Sigmoid colon (tissue), 7 donors: ENCODE data around the gene PCDHA10. TPM values are rescaled to one million over a fixed set of nuclear protein-coding genes. Genes with fewer than 3 reads are reported as not detected.

Experiments
- DNase-seq: peaks from one replicate; pipeline ENCODE4 v3.0.0-alpha.2; 2019
- H3K27ac ChIP-seq, 4 donors: fragments of 200-600 bp; sonication (generic); one replicate each; pipeline ENCODE4 v1.5.1; 2016 to 2019; ENCODE audit warnings: mild to moderate bottlenecking in 1 of 4
- H3K27me3 ChIP-seq, 3 donors: fragments of 200-600 bp; sonication (generic); one replicate each; pipeline ENCODE4 v1.5.1; 2019; ENCODE audit warnings: mild to moderate bottlenecking in 1 of 3
- H3K36me3 ChIP-seq, 4 donors: fragments of 200-600 bp; sonication (generic); one replicate each; pipeline ENCODE4 v1.5.1; 2016 to 2019
- H3K4me1 ChIP-seq, 4 donors: fragments of 200-600 bp; sonication (generic); one replicate each; pipeline ENCODE4 v1.5.1; 2017 to 2019
- H3K4me3 ChIP-seq, 4 donors: fragments of 200-600 bp; sonication (generic); one replicate each; pipeline ENCODE4 v1.5.1; 2017 to 2019; ENCODE audit warnings: mild to moderate bottlenecking in 2 of 4, moderate library complexity in 1 of 4
- H3K9me3 ChIP-seq, 4 donors: fragments of 200-600 bp in 3 of 4; sonication (generic) in 3 of 4; one replicate each; pipeline versions ENCODE4 v1.5.1 to v1.6.1; 2013 to 2019
- CTCF ChIP-seq, 4 experiments: fragments of 450-650 bp in 3 of 4; fragments of 200-600 bp in 1 of 4; IDR thresholded peaks; one replicate each; pipeline ENCODE4 v1.5.1; 2016 to 2019; ENCODE audit warnings: antibody characterized with exemption in 4 of 4, mild to moderate bottlenecking in 3 of 4, moderate library complexity in 2 of 4
- EP300 ChIP-seq, 4 donors: sonication (generic); formaldehyde crosslinking; IDR thresholded peaks; one replicate each; pipeline ENCODE4 v1.6.1; 2017; ENCODE audit warnings: antibody characterized with exemption in 4 of 4
- POLR2A ChIP-seq, 2 donors: fragments of 450-650 bp; IDR thresholded peaks; one replicate each; pipeline ENCODE4 v1.6.1; 2016; ENCODE audit warnings: antibody characterized with exemption in 2 of 2, mild to moderate bottlenecking in 2 of 2, moderate library complexity in 2 of 2
- POLR2AphosphoS5 ChIP-seq, 4 donors: sonication (generic); formaldehyde crosslinking; IDR thresholded peaks; one replicate each; pipeline ENCODE4 v1.6.1; 2017; ENCODE audit warnings: antibody characterized with exemption in 4 of 4
- WGBS, 2 donors: extraction: QIAGEN DNeasy Blood & Tissue Kit; methylation state at CpG; one replicate each; pipeline ENCODE4 v1.1.7; 2013; 5-methylcytosine and 5-hydroxymethylcytosine counted together
- intact Hi-C: fragments of 100-400 bp; cut with DNase I; formaldehyde crosslinking; loops from one replicate; pipeline ENCODE4 v1.15.1; 2023
- polyA plus RNA-seq, 3 donors: library from polyadenylated mRNA; stranded (reverse); fragments of 200-250 nt; gene quantifications; one replicate each; pipeline ENCODE4 v1.2.3, GENCODE V29; 2013
- total RNA-seq, 4 donors: library from RNA; depleted of rRNA; stranded (reverse); fragments of >200 nt; gene quantifications; one replicate each; pipeline ENCODE4 v1.1.0, GENCODE V29; 2016
- donor health status: healthy with polysubstance abuse.
- donor health status: Bipolar disorder and iron deficiency.
- donor health status: healthy.

The PCDHA10 gene
- total and polyA plus RNA-seq, 7 donors, result 0.03 to 2.5 (median 0.66) TPM; not detected in 2

GRCh38 chr5:140883927-140884697 lies 28.4 kb downstream of the PCDHA10 start:
- Histone ChIP-seq H3K4me3 (no peak overlapping the region), H3K36me3 (no peaks in the 10 kb centered on the region), H3K9me3 (peaks cover 11 to 20% (median 20%) of the 10 kb centered on the region in 4 donors), H3K27ac (no peak overlapping the region), H3K27me3 (peaks cover 0 to 50% (median 7%) of the 10 kb centered on the region in 3 donors), H3K4me1 (no peaks in the 10 kb centered on the region)
- TF ChIP-seq EP300 (IDR thresholded peaks at IDR 0.05) (no peak), POLR2A (IDR thresholded peaks at IDR 0.05) (no peak), POLR2AphosphoS5 (IDR thresholded peaks at IDR 0.05) (no peak), CTCF (IDR thresholded peaks at IDR 0.05) (no peak)
- WGBS, 2 donors, result 51 to 81% methylated on average over 79 of the region's 79 CpGs
- DNase-seq, result no peak
- intact Hi-C loops, result loop anchor here (5.0 kb wide), 1 partner anchor 158 kb away; no protein-coding TSS in a partner anchor

- TF ChIP-seq EP300 (IDR thresholded peaks at IDR 0.05) (no peak), CTCF (IDR thresholded peaks at IDR 0.05) (no peak), POLR2AphosphoS5 (IDR thresholded peaks at IDR 0.05) (no peak), POLR2A (IDR thresholded peaks at IDR 0.05) (no peak)
- Histone ChIP-seq H3K4me3 (no peak overlapping the region), H3K27ac (no peak overlapping the region), H3K36me3 (no peaks in the 10 kb centered on the region), H3K9me3 (peaks cover 0 to 2% (median 0%) of the 10 kb centered on the region in 4 donors), H3K27me3 (peaks cover 0 to 3% (median 0%) of the 10 kb centered on the region in 3 donors), H3K4me1 (no peaks in the 10 kb centered on the region)
- WGBS, 2 donors, result 79 to 80% methylated on average over 1 of the region's 1 CpG
- intact Hi-C loops, result no loop called here
- DNase-seq, result no peak
Observed at GRCh38 chr5:140916325-140916724, 60.6 kb downstream of the PCDHA10 start.

Other genes with a start within 250 kb of the PCDHA10 start
- 10 to 100 TPM; 20.8 to 96.9 (median 72.0) TPM for gene CD14, start 222.7 kb upstream of the PCDHA10 start, total RNA-seq
- gene CD14, start 222.7 kb upstream of the PCDHA10 start, polyA plus RNA-seq, result 100 to 1,000 TPM in 1 of 3 donors, 10 to 100 TPM in 2; 42.7 to 178 (median 52.3) TPM
- 10 to 100 TPM; 27.3 to 40.2 (median 35.6) TPM for gene TMCO6, start 216.4 kb upstream of the PCDHA10 start, total RNA-seq
- 10 to 100 TPM in 1 of 3 donors, 1 to 10 TPM in 2; 3.9 to 30.5 (median 5.4) TPM for gene TMCO6, start 216.4 kb upstream of the PCDHA10 start, polyA plus RNA-seq
- 10 to 100 TPM; 48.7 to 90.3 (median 73.6) TPM for gene NDUFA2, start 208.3 kb upstream of the PCDHA10 start, total RNA-seq
- gene NDUFA2, start 208.3 kb upstream of the PCDHA10 start, polyA plus RNA-seq, result 100 to 1,000 TPM; 189 to 360 (median 314) TPM
- gene IK, start 208.1 kb upstream of the PCDHA10 start, total RNA-seq, result 100 to 1,000 TPM; 120 to 146 (median 136) TPM
- 10 to 100 TPM; 70.3 to 79.4 (median 73.5) TPM for gene IK, start 208.1 kb upstream of the PCDHA10 start, polyA plus RNA-seq
- gene WDR55, start 191.0 kb upstream of the PCDHA10 start, total RNA-seq, result 10 to 100 TPM; 13.2 to 18.0 (median 15.1) TPM
- 10 to 100 TPM; 19.2 to 35.0 (median 29.8) TPM for gene WDR55, start 191.0 kb upstream of the PCDHA10 start, polyA plus RNA-seq
- gene DND1, start 182.3 kb upstream of the PCDHA10 start, total RNA-seq, result under 1 TPM in 2 of 4 donors, not detected in 2; 0.36 to 0.95 TPM
- 1 to 10 TPM in 1 of 3 donors, under 1 TPM in 2; 0.60 to 2.4 (median 0.69) TPM for gene DND1, start 182.3 kb upstream of the PCDHA10 start, polyA plus RNA-seq
- gene HARS1, start 164.5 kb upstream of the PCDHA10 start, total RNA-seq, result 10 to 100 TPM; 35.2 to 54.2 (median 43.5) TPM
- gene HARS1, start 164.5 kb upstream of the PCDHA10 start, polyA plus RNA-seq, result 10 to 100 TPM; 35.4 to 60.2 (median 39.8) TPM
- 10 to 100 TPM; 18.2 to 19.4 (median 18.9) TPM for gene HARS2, start 164.4 kb upstream of the PCDHA10 start, total RNA-seq
- 10 to 100 TPM; 26.4 to 34.7 (median 29.0) TPM for gene HARS2, start 164.4 kb upstream of the PCDHA10 start, polyA plus RNA-seq
- 10 to 100 TPM; 28.0 to 46.0 (median 36.9) TPM for gene ZMAT2, start 155.4 kb upstream of the PCDHA10 start, total RNA-seq
- 10 to 100 TPM; 74.5 to 97.9 (median 87.2) TPM for gene ZMAT2, start 155.4 kb upstream of the PCDHA10 start, polyA plus RNA-seq
- gene PCDHA1, start 69.8 kb upstream of the PCDHA10 start, total RNA-seq, result not detected
- gene PCDHA1, start 69.8 kb upstream of the PCDHA10 start, polyA plus RNA-seq, result under 1 TPM in 1 of 3 donors, not detected in 2; 0.10 TPM
- gene PCDHA2, start 61.0 kb upstream of the PCDHA10 start, total RNA-seq, result under 1 TPM in 3 of 4 donors, not detected in 1; 0.28 to 0.68 (median 0.33) TPM
- under 1 TPM in 1 of 3 donors, not detected in 2; 0.07 TPM for gene PCDHA2, start 61.0 kb upstream of the PCDHA10 start, polyA plus RNA-seq
- 1 to 10 TPM in 3 of 4 donors, under 1 TPM in 1; 0.68 to 1.2 (median 1.1) TPM for gene PCDHA3, start 54.8 kb upstream of the PCDHA10 start, total RNA-seq
- gene PCDHA3, start 54.8 kb upstream of the PCDHA10 start, polyA plus RNA-seq, result under 1 TPM in 1 of 3 donors, not detected in 2; 0.17 TPM
- 1 to 10 TPM; 1.1 to 1.2 (median 1.1) TPM for gene PCDHA4, start 48.8 kb upstream of the PCDHA10 start, total RNA-seq
- under 1 TPM in 1 of 3 donors, not detected in 2; 0.38 TPM for gene PCDHA4, start 48.8 kb upstream of the PCDHA10 start, polyA plus RNA-seq
- 1 to 10 TPM in 1 of 4 donors, under 1 TPM in 3; 0.14 to 1.7 (median 0.43) TPM for gene PCDHA5, start 34.3 kb upstream of the PCDHA10 start, total RNA-seq
- under 1 TPM in 1 of 3 donors, not detected in 2; 0.09 TPM for gene PCDHA5, start 34.3 kb upstream of the PCDHA10 start, polyA plus RNA-seq
- 1 to 10 TPM in 2 of 4 donors, under 1 TPM in 2; 0.49 to 2.2 (median 0.90) TPM for gene PCDHA6, start 27.9 kb upstream of the PCDHA10 start, total RNA-seq
- gene PCDHA6, start 27.9 kb upstream of the PCDHA10 start, polyA plus RNA-seq, result under 1 TPM in 1 of 3 donors, not detected in 2; 0.16 TPM
- gene PCDHA7, start 21.6 kb upstream of the PCDHA10 start, total RNA-seq, result under 1 TPM; 0.14 to 0.82 (median 0.46) TPM
- under 1 TPM in 1 of 3 donors, not detected in 2; 0.16 TPM for gene PCDHA7, start 21.6 kb upstream of the PCDHA10 start, polyA plus RNA-seq
- under 1 TPM in 1 of 4 donors, not detected in 3; 0.49 TPM for gene PCDHA8, start 14.7 kb upstream of the PCDHA10 start, total RNA-seq
- gene PCDHA8, start 14.7 kb upstream of the PCDHA10 start, polyA plus RNA-seq, result not detected
- gene PCDHA9, start 7.5 kb upstream of the PCDHA10 start, total RNA-seq, result 1 to 10 TPM in 1 of 4 donors, under 1 TPM in 3; 0.66 to 1.4 (median 0.70) TPM
- under 1 TPM in 1 of 3 donors, not detected in 2; 0.01 TPM for gene PCDHA9, start 7.5 kb upstream of the PCDHA10 start, polyA plus RNA-seq
- gene PCDHA11, start 13.1 kb downstream of the PCDHA10 start, total RNA-seq, result under 1 TPM; 0.16 to 0.71 (median 0.48) TPM
- under 1 TPM in 1 of 3 donors, not detected in 2; 0.07 TPM for gene PCDHA11, start 13.1 kb downstream of the PCDHA10 start, polyA plus RNA-seq
- under 1 TPM in 3 of 4 donors, not detected in 1; 0.49 to 0.71 (median 0.54) TPM for gene PCDHA12, start 19.4 kb downstream of the PCDHA10 start, total RNA-seq
- under 1 TPM in 1 of 3 donors, not detected in 2; 0.06 TPM for gene PCDHA12, start 19.4 kb downstream of the PCDHA10 start, polyA plus RNA-seq
- 1 to 10 TPM in 1 of 4 donors, under 1 TPM in 3; 0.36 to 1.4 (median 0.60) TPM for gene PCDHA13, start 26.2 kb downstream of the PCDHA10 start, total RNA-seq
- under 1 TPM in 1 of 3 donors, not detected in 2; 0.10 TPM for gene PCDHA13, start 26.2 kb downstream of the PCDHA10 start, polyA plus RNA-seq
- gene PCDHAC1, start 70.4 kb downstream of the PCDHA10 start, total RNA-seq, result 1 to 10 TPM in 1 of 4 donors, under 1 TPM in 3; 0.54 to 1.7 (median 0.77) TPM
- gene PCDHAC1, start 70.4 kb downstream of the PCDHA10 start, polyA plus RNA-seq, result under 1 TPM in 1 of 3 donors, not detected in 2; 0.34 TPM
- 1 to 10 TPM; 1.3 to 3.0 (median 2.2) TPM for gene PCDHAC2, start 110.6 kb downstream of the PCDHA10 start, total RNA-seq
- under 1 TPM in 1 of 3 donors, not detected in 2; 0.66 TPM for gene PCDHAC2, start 110.6 kb downstream of the PCDHA10 start, polyA plus RNA-seq
- under 1 TPM; under 0.01 to 0.36 (median 0.27) TPM for gene PCDHB1, start 195.5 kb downstream of the PCDHA10 start, total RNA-seq
- under 1 TPM in 1 of 3 donors, not detected in 2; 0.04 TPM for gene PCDHB1, start 195.5 kb downstream of the PCDHA10 start, polyA plus RNA-seq
- gene PCDHB2, start 238.7 kb downstream of the PCDHA10 start, total RNA-seq, result 1 to 10 TPM; 2.2 to 5.7 (median 2.9) TPM
- gene PCDHB2, start 238.7 kb downstream of the PCDHA10 start, polyA plus RNA-seq, result under 1 TPM; under 0.01 to 0.67 (median 0.23) TPM
- gene PCDHB3, start 244.6 kb downstream of the PCDHA10 start, total RNA-seq, result 1 to 10 TPM; 1.7 to 4.9 (median 1.8) TPM
- under 1 TPM in 1 of 3 donors, not detected in 2; 0.23 TPM for gene PCDHB3, start 244.6 kb downstream of the PCDHA10 start, polyA plus RNA-seq